Epithelial cell of proximal tubule (primary cell): ENCODE measurements around the gene NR2F1-AS1. TPM values are rescaled to one million over a fixed set of nuclear protein-coding genes. Genes with fewer than 3 reads are reported as not detected.

Experiments
- DNase-seq: peaks from one replicate; pipeline ENCODE4 v3.0.0-alpha.2; 2011; ENCODE audit warnings: low read depth
- H3K4me3 ChIP-seq: 2 replicates; pipeline ENCODE4 v1.5.1; 2011; ENCODE audit warnings: low read depth, mild to moderate bottlenecking, low read length
- CTCF ChIP-seq: conservative IDR thresholded peaks from 2 replicates; pipeline ENCODE4 v1.5.1; 2012; ENCODE audit warnings: low read depth, mild to moderate bottlenecking, low read length
- total RNA-seq: library from RNA; depleted of rRNA; stranded (reverse); fragments of >200 nt; gene quantifications from 2 replicates; pipeline ENCODE4 v1.2.3, GENCODE V29; 2015

Gene NR2F1-AS1
- total RNA-seq, 1 donor from 2014 or later: 1.6 TPM

DNA sequence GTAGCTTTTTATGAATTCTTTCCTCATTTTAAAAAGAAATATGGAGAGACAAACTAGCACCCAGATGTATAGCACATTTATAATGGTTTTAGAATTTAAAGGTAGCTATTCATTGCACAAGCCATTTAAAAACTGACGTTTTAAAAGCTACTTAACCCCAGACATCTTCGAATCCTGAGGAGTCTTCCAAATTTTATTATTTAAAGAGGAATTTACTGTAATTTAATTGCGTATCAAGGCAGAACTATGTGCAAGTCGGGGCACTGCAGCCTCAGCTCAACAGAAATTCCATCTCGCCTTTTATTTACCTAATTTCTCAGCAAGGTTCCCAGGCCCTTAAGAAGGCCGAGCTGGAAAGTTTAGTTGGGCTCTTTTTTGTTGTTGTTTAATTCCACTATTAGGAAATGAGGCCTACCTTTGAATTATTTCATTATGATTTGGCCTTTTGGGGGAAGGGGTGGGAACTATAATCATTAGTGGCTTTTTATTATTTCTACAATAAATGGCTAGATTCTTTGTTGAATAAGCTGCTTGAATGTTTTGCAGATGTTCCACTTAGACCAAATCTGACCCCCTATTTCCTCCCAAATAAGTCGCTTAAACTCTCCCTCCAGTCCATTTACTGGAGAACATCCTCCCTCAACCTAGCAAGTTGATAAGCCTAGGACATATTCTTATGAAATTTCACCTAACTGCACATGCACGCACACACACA, 22.2 kb upstream of the NR2F1-AS1 start:
- TF ChIP-seq CTCF: no peak
- no peak for DNase-seq
- H3K4me3 ChIP-seq: no peak overlapping the region

GRCh38 chr5:93602241-93603077, 21.4 kb upstream of the NR2F1-AS1 start:
- no peak for TF ChIP-seq CTCF
- H3K4me3 ChIP-seq: no peak overlapping the region
- no peak for DNase-seq

DNA sequence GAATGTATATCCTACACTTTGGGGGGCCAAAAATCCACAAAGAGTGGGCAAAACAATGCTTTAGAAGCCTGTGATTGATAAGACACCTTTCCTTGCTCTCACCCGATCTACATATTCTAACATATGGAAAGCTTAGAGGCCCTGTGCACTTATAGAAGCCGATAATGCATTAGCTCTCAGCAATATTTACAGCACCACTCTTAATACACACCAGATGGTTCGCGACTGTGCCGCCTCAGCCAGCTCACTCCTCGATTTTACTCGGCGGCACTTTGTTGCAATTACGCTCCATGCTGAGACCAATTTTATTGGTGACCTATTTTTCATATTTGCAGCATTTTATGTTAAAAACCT, 20.8 kb upstream of the NR2F1-AS1 start:
- H3K4me3 ChIP-seq: no peak overlapping the region
- no peak for DNase-seq
- no peak for TF ChIP-seq CTCF

- DNase-seq: no peak
- no peak overlapping the region for H3K4me3 ChIP-seq
- TF ChIP-seq CTCF: no peak
These were observed 20.2 kb upstream of the NR2F1-AS1 start for GRCh38 chr5:93601071-93601801.

GRCh38 chr5:93600409-93601070, 19.5 kb upstream of the NR2F1-AS1 start:
- H3K4me3 ChIP-seq: no peak overlapping the region
- no peak for DNase-seq
- TF ChIP-seq CTCF: no peak

- no peak for DNase-seq
- no peak overlapping the region for H3K4me3 ChIP-seq
- no peak for TF ChIP-seq CTCF
These were observed 18.5 kb upstream of the NR2F1-AS1 start for GRCh38 chr5:93599399-93600120.
